Measurements from ENCODE around the gene KCNK15. TPM values are rescaled to one million over a fixed set of nuclear protein-coding genes. Genes with fewer than 3 reads are reported as not detected.

The KCNK15 gene
- total and polyA plus RNA-seq, 2 donors (not counting 1 experiment from before 2014, with no cell fraction given) = 0.17 TPM; not detected in 1

DNA sequence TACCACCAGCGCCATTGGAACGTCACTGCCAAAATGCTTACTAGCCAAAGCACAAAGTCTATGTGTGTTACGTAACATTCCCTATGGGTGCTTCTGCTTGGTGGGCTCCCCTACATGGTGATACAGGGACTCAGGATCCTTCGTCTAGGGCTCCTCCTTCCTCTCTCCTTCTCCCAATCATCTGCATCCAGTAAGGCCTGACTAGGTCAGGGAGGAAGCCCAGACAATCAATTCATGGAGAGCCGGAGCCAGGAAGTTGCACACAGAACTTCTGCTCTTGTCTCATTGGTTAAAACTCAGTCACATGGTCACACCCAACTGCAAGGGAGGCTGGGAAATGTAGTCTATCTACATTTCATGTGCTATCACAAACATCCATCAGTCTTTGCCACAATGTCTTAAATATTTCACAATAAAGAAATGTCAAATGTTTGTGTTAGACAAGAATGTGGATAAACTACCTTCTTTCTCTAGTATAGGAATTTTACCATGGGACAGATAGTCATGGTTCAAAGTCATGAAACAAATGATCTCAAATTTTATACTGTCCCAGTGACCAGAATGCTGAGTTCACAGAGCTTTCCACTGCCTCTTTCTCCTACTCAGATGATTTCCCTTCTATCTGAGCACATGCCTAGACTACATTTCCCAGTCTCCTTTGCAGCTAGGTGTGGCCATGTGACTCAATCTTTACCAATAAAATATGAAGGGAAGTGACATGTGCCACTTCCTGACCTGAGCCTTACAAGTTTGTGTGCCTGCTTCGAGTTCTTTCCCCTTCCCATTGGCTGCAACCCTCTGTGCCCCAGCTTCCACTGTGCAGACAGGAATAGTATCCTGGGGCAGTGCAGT is 9.3 kb upstream of the KCNK15 start:
- peak overlapping the region; percentile 53 for H2AFZ ChIP-seq (ENCODE audit: insufficient read depth, low read depth, low read length, poor library complexity, severe bottlenecking)
- POLR2A ChIA-PET = no interaction called here
- H3K79me2 ChIP-seq (ENCODE audit: control insufficient read depth, insufficient read depth, low read length) = no peaks in the 10 kb centered on the region
- H4K20me1 ChIP-seq (ENCODE audit: control insufficient read depth, insufficient read depth, low read length, poor library complexity, severe bottlenecking) = no peaks in the 10 kb centered on the region
- no peaks in the 10 kb centered on the region for H3K27me3 ChIP-seq (replicated peaks in 1 of 4; ENCODE audit: control extremely low read depth in 1 of 4, control insufficient read depth in 3 of 4, insufficient read depth in 4 of 4, low read length in 3 of 4)
- CTCF ChIA-PET = interaction anchor here (1.0 to 2.9 kb wide), 2 partner anchors 11 to 53 kb away, joined by 3 to 10 read pairs; no protein-coding TSS in a partner anchor
- H3K27ac Mint-ChIP-seq = peak overlapping the region; percentile 80
- H3K36me3 ChIP-seq (replicated peaks in 1 of 2; ENCODE audit: control extremely low read depth in 1 of 2, control insufficient read depth in 1 of 2, extremely low read depth in 1 of 2, insufficient read depth in 2 of 2, low read length in 1 of 2) = no peaks in the 10 kb centered on the region
- DNase-seq = peak; percentile 68
- ATAC-seq (ENCODE audit: low read depth) = peak; percentile 60
- H3K4me1 Mint-ChIP-seq = peaks cover 14% of the 10 kb centered on the region
- peak overlapping the region; percentile 42 for H3K4me2 ChIP-seq (replicated peaks; ENCODE audit: low read depth, low read length, poor library complexity, severe bottlenecking)
- TF ChIP-seq EZH2 (IDR thresholded peaks at IDR 0.05; ENCODE audit: borderline replicate concordance, insufficient read depth, low read depth, low read length, poor library complexity, severe bottlenecking) (no peak), CTCF (IDR thresholded peaks at IDR 0.05) (no peak)
- H3K27me3 Mint-ChIP-seq = peaks cover under 1% of the 10 kb centered on the region
- WGBS (ENCODE audit: insufficient coverage) = 70% methylated on average over 5 of the region's 6 CpGs
- intact Hi-C loops (cut with micrococcal nuclease) = loop anchor here (5.0 kb wide), 1 partner anchor 259 kb away; the partner anchor contains the start of gene TTPAL
- peaks cover 4% of the 10 kb centered on the region for H3K9me3 Mint-ChIP-seq (ENCODE audit: insufficient read depth)
- no peak overlapping the region for H3K27ac ChIP-seq (ENCODE audit: low read length in 2 of 2)
- H3K9me3 ChIP-seq (ENCODE audit: control extremely low read depth in 1 of 3, control insufficient read depth in 2 of 3, insufficient read depth in 1 of 3, low read length in 2 of 3) = peaks cover 0 to 12% (median 0%) of the 10 kb centered on the region in 3 donors
- peak overlapping the region in 2 of 5 experiments; percentile 3 to 18 for H3K4me3 ChIP-seq (ENCODE audit: control extremely low read depth in 1 of 5, extremely low read depth in 1 of 5, insufficient read depth in 1 of 5, low read depth in 2 of 5, low read length in 4 of 5)
- H3K4me1 ChIP-seq (ENCODE audit: control insufficient read depth in 2 of 2, insufficient read depth in 2 of 2, low read length in 2 of 2) = no peaks in the 10 kb centered on the region
- peak overlapping the region; percentile 81 for H3K4me3 Mint-ChIP-seq
- H3K9ac ChIP-seq (ENCODE audit: low read length) = no peak overlapping the region

DNA sequence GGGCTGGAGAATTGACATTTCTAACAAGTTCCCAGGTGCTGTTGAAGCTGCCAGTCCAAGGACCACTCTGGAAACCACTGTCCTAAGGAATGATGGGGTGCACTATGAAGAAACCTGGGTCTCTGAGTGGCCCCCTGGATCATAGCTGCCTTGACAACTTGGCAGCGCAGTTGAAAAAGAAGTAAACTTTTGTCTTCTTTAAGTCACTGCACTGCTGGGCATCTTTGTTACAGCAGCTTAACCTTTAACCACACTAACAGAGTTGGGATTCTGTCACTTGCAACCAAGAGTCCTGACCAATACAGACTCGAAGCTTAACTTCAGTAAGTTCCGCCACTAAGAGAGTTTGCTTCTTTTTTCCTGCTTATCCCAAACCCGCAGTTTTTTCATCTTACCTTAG is 8.5 kb upstream of the KCNK15 start:
- CTCF ChIA-PET = interaction anchor here (1.0 to 2.9 kb wide), 2 partner anchors 10 to 54 kb away, joined by 3 to 10 read pairs; no protein-coding TSS in a partner anchor
- no peak for TF ChIP-seq EZH2 (IDR thresholded peaks at IDR 0.05; ENCODE audit: borderline replicate concordance, insufficient read depth, low read depth, low read length, poor library complexity, severe bottlenecking)
- no peak for TF ChIP-seq CTCF (IDR thresholded peaks at IDR 0.05)
- H3K4me3 Mint-ChIP-seq = no peak overlapping the region

More for the DNA sequence above, 8.5 kb upstream of the KCNK15 start:
- POLR2A ChIA-PET = no interaction called here
- WGBS (ENCODE audit: insufficient coverage) = 100% methylated on average over 2 of the region's 4 CpGs
- Histone ChIP-seq H3K27me3 (replicated peaks in 1 of 4; ENCODE audit: control extremely low read depth in 1 of 4, control insufficient read depth in 3 of 4, insufficient read depth in 4 of 4, low read length in 3 of 4) (no peaks in the 10 kb centered on the region), H4K20me1 (ENCODE audit: control insufficient read depth, insufficient read depth, low read length, poor library complexity, severe bottlenecking) (no peaks in the 10 kb centered on the region), H2AFZ (ENCODE audit: insufficient read depth, low read depth, low read length, poor library complexity, severe bottlenecking) (no peak overlapping the region), H3K4me2 (replicated peaks; ENCODE audit: low read depth, low read length, poor library complexity, severe bottlenecking) (peak overlapping the region; percentile 7), H3K9me3 (ENCODE audit: control extremely low read depth in 1 of 3, control insufficient read depth in 2 of 3, insufficient read depth in 1 of 3, low read length in 2 of 3) (peaks cover 0 to 12% (median 0%) of the 10 kb centered on the region in 3 donors), H3K79me2 (ENCODE audit: control insufficient read depth, insufficient read depth, low read length) (no peaks in the 10 kb centered on the region), H3K27ac (ENCODE audit: low read length in 2 of 2) (no peak overlapping the region), H3K4me3 (ENCODE audit: control extremely low read depth in 1 of 5, extremely low read depth in 1 of 5, insufficient read depth in 1 of 5, low read depth in 2 of 5, low read length in 4 of 5) (no peak overlapping the region), H3K4me1 (ENCODE audit: control insufficient read depth in 2 of 2, insufficient read depth in 2 of 2, low read length in 2 of 2) (no peaks in the 10 kb centered on the region), H3K36me3 (replicated peaks in 1 of 2; ENCODE audit: control extremely low read depth in 1 of 2, control insufficient read depth in 1 of 2, extremely low read depth in 1 of 2, insufficient read depth in 2 of 2, low read length in 1 of 2) (no peaks in the 10 kb centered on the region), H3K9ac (ENCODE audit: low read length) (no peak overlapping the region)
- peaks cover 3% of the 10 kb centered on the region for H3K27me3 Mint-ChIP-seq
- peaks cover 4% of the 10 kb centered on the region for H3K9me3 Mint-ChIP-seq (ENCODE audit: insufficient read depth)
- peaks cover 21% of the 10 kb centered on the region for H3K4me1 Mint-ChIP-seq
- no peak for ATAC-seq (ENCODE audit: low read depth)
- intact Hi-C loops (cut with micrococcal nuclease) = loop anchor here (5.0 kb wide), 1 partner anchor 260 kb away; the partner anchor contains the start of gene TTPAL
- no peak overlapping the region for H3K27ac Mint-ChIP-seq
- no peak for DNase-seq
